Esophagus squamous epithelium (tissue), 5 donors: ENCODE results near the gene RNF223. TPM values are rescaled to one million over a fixed set of nuclear protein-coding genes. Genes with fewer than 3 reads are reported as not detected.

Experiments used
- DNase-seq: peaks from one replicate; lab custom pipeline; 2025; lab: John Stamatoyannopoulos, UW
- H3K27ac ChIP-seq, 4 donors: fragments of 200-600 bp; sonication (generic); one replicate each; pipeline ENCODE4 v1.5.1; 2016 to 2019; ENCODE audit warnings: mild to moderate bottlenecking in 1 of 4
- H3K27me3 ChIP-seq, 4 donors: fragments of 200-600 bp; sonication (generic); 1 replicate in 3 of 4; 2 replicates in 1 of 4; pipeline versions ENCODE4 v1.5.1 to v1.6.0; 2017 to 2021; ENCODE audit warnings: antibody characterized with exemption in 1 of 4
- H3K36me3 ChIP-seq, 3 donors: fragments of 200-600 bp; sonication (generic); one replicate each; pipeline ENCODE4 v1.5.1; 2016 to 2019
- H3K4me1 ChIP-seq, 3 donors: fragments of 200-600 bp; sonication (generic); one replicate each; pipeline ENCODE4 v1.5.1; 2017 to 2019
- H3K4me3 ChIP-seq, 4 donors: fragments of 200-600 bp; sonication (generic); 1 replicate in 3 of 4; 2 replicates in 1 of 4; pipeline ENCODE4 v1.5.1; 2016 to 2019; ENCODE audit warnings: mild to moderate bottlenecking in 2 of 4, moderate library complexity in 1 of 4
- H3K9me3 ChIP-seq, 3 donors: fragments of 200-600 bp; sonication (generic); one replicate each; pipeline ENCODE4 v1.5.1; 2016 to 2019
- CTCF ChIP-seq, 6 experiments: fragments of 450-650 bp in 4 of 6; fragments of 200-600 bp in 2 of 6; sonication (generic) in 2 of 6; IDR thresholded peaks; one replicate each; pipeline ENCODE4 v1.5.1; 2016 to 2019; ENCODE audit warnings: antibody characterized with exemption in 6 of 6, mild to moderate bottlenecking in 4 of 6, moderate library complexity in 4 of 6
- POLR2A ChIP-seq, 4 donors: fragments of 450-650 bp; IDR thresholded peaks; one replicate each; pipeline ENCODE4 v1.6.1; 2017; ENCODE audit warnings: antibody characterized with exemption in 4 of 4, mild to moderate bottlenecking in 4 of 4, moderate library complexity in 3 of 4
- WGBS, 2 donors: methylation state at CpG; one replicate each; pipeline ENCODE4 v1.1.5; 2018; 5-methylcytosine and 5-hydroxymethylcytosine counted together
- intact Hi-C: fragments of 100-400 bp; cut with DNase I; formaldehyde crosslinking; loops from one replicate; pipeline ENCODE4 v1.15.0; 2022
- total RNA-seq, 4 donors: library from RNA; depleted of rRNA; stranded (reverse); fragments of >200 nt; gene quantifications; one replicate each; pipeline ENCODE4 v1.1.0, GENCODE V29; 2016
- donor health status: DM: yes; HTN: yes; CAD: no.

Gene RNF223
- total RNA-seq, 4 donors from 2014 or later, result 11.8 to 25.3 (median 12.3) TPM

DNA sequence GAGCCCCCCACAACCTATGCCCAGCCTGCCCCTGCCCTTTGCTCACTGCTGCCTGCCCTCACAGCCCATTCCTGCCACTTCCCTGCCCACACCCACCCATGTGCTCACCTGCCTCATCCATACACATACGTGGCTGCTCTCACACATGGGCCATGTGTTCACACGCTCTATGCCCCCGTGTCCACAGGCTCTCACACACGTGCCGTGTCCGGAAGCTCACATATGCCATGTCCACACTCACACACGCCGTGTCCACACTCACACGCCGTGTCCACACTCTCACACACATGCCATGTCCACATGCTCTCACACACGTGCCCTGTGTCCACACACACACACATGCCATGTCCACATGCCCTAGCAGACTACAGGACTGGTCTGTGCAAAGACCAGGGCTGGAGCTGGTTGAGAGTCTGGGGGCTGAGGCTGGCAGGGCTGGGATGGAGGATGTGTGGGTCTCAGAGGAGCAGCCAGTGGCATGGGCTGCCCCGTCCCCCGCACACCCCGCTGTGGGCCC, 583 bp upstream of the RNF223 start:
- Histone ChIP-seq H3K9me3 (no peaks in the 10 kb centered on the region), H3K4me1 (peaks cover 12 to 47% (median 19%) of the 10 kb centered on the region in 3 donors), H3K27ac (peak overlapping the region; percentile 81 to 89 (median 82)), H3K4me3 (peak overlapping the region in 1 of 4 donors; percentile 44), H3K27me3 (peaks cover 0 to 71% (median 0%) of the 10 kb centered on the region in 4 donors), H3K36me3 (no peaks in the 10 kb centered on the region)
- no peak for DNase-seq
- TF ChIP-seq CTCF (IDR thresholded peaks at IDR 0.05) (no peak), POLR2A (IDR thresholded peaks at IDR 0.05) (no peak)
- intact Hi-C loops, result no loop called here
- WGBS, 2 donors, result 58 to 72% methylated on average over 11 to 13 of the region's 14 CpGs

GRCh38 chr1:1072849-1073742, 1.0 kb downstream of the RNF223 start:
- peaks cover 17 to 56% (median 20%) of the 10 kb centered on the region in 3 donors for H3K4me1 ChIP-seq
- no peak for DNase-seq
- H3K9me3 ChIP-seq, result no peaks in the 10 kb centered on the region
- TF ChIP-seq POLR2A (IDR thresholded peaks at IDR 0.05), result no peak
- no peak for TF ChIP-seq CTCF (IDR thresholded peaks at IDR 0.05)
- no peaks in the 10 kb centered on the region for H3K36me3 ChIP-seq
- peak overlapping the region; percentile 21 to 45 (median 38) for H3K4me3 ChIP-seq
- H3K27me3 ChIP-seq, result peaks cover 0 to 79% (median 3%) of the 10 kb centered on the region in 4 donors
- 73 to 80% methylated on average over 3 to 4 of the region's 28 CpGs for WGBS, 2 donors
- intact Hi-C loops, result no loop called here
- peak overlapping the region; percentile 81 to 89 (median 82) for H3K27ac ChIP-seq

GRCh38 chr1:1072299-1072848, 1.7 kb downstream of the RNF223 start:
- DNase-seq, result no peak
- H3K27ac ChIP-seq, result peak overlapping the region; percentile 81 to 89 (median 82)
- TF ChIP-seq POLR2A (IDR thresholded peaks at IDR 0.05) (no peak), CTCF (IDR thresholded peaks at IDR 0.05) (no peak)
- intact Hi-C loops, result no loop called here
- peaks cover 0 to 86% (median 8%) of the 10 kb centered on the region in 4 donors for H3K27me3 ChIP-seq
- WGBS, 2 donors, result 62 to 83% methylated on average over 4 to 8 of the region's 21 CpGs
- H3K36me3 ChIP-seq, result no peaks in the 10 kb centered on the region
- no peaks in the 10 kb centered on the region for H3K9me3 ChIP-seq
- peaks cover 19 to 64% (median 25%) of the 10 kb centered on the region in 3 donors for H3K4me1 ChIP-seq
- H3K4me3 ChIP-seq, result peak overlapping the region; percentile 21 to 45 (median 38)

DNA sequence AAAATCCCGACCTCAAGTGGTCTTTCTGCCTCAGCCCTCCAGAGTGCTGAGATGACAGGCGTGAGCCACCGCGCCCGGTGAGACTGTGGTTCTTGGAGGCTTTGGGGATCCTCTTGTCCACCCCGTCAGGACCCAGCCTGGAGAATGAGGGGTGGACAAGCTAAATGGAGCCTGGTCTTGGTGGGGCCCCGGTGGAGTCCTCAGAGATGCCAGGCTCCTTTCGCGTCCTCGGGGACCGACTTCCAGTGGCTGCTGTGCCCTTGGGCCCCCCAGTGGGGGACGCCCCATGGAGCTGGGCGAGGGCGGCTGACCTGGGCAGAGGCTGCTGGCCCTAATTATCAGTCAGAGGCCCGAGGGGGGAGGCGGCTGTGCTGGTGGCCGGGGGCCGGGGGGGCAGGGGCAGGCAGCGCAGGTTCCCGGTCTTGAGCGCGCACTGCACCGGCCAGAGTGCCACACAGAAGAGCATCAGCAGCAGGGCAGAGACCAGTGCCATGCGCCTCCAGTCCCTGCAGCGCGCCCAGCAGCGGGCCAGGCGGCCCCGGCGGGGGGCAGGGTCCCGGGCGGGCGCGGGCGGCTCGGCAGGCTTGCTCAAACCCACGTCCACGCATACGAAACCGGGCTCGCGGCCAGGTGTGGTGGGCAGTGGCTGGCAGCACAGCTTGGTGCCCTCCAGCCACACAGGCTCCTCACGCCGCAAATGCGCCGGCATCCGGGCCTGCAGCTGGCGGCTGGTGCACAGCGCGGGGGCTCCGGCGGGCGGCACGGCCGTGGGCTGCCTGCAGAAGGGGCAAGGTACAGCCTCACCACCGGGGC, 2.4 kb downstream of the RNF223 start:
- intact Hi-C loops, result no loop called here
- Histone ChIP-seq H3K4me3 (peak overlapping the region in 2 of 4 donors; percentile 6 to 44), H3K9me3 (no peaks in the 10 kb centered on the region), H3K36me3 (no peaks in the 10 kb centered on the region), H3K27ac (peak overlapping the region in 3 of 4 donors; percentile 81 to 89 (median 82)), H3K27me3 (peaks cover 0 to 93% (median 8%) of the 10 kb centered on the region in 4 donors), H3K4me1 (peaks cover 19 to 66% (median 25%) of the 10 kb centered on the region in 3 donors)
- no peak for TF ChIP-seq CTCF (IDR thresholded peaks at IDR 0.05)
- no peak for TF ChIP-seq POLR2A (IDR thresholded peaks at IDR 0.05)
- WGBS, 2 donors, result 93% methylated on average over 5 of the region's 56 CpGs; no CpG with 5 or more reads in 1 of the 2 donors
- no peak for DNase-seq
